Muscle layer of colon (tissue), 2 donors: ENCODE data around the gene PREX1.

Experiments
- H3K27ac ChIP-seq: one replicate; pipeline ENCODE4 v1.7.0; 2013; ENCODE audit warnings: low read depth, mild to moderate bottlenecking, low read length, moderate library complexity
- H3K27me3 ChIP-seq, 2 donors: one replicate each; pipeline ENCODE4 v1.7.0; 2013; ENCODE audit warnings: low read length in 2 of 2, mild to moderate bottlenecking in 2 of 2; ENCODE audit not compliant: insufficient read depth in 2 of 2, control insufficient read depth in 1 of 2
- H3K36me3 ChIP-seq: one replicate; pipeline ENCODE4 v1.7.0; 2013; ENCODE audit warnings: mild to moderate bottlenecking, low read length; ENCODE audit not compliant: insufficient read depth
- H3K4me1 ChIP-seq: one replicate; pipeline ENCODE4 v1.7.0; 2013; ENCODE audit warnings: mild to moderate bottlenecking, low read length; ENCODE audit not compliant: insufficient read depth
- H3K4me3 ChIP-seq, 2 donors: one replicate each; pipeline ENCODE4 v1.7.0; 2013; ENCODE audit warnings: low read length in 2 of 2, low read depth in 1 of 2, mild to moderate bottlenecking in 1 of 2, moderate library complexity in 1 of 2
- H3K9ac ChIP-seq: one replicate; pipeline ENCODE4 v1.7.0; 2013; ENCODE audit warnings: low read length
- H3K9me3 ChIP-seq: one replicate; pipeline ENCODE4 v1.7.0; 2013; ENCODE audit warnings: mild to moderate bottlenecking, low read length
- donor health status: abdominal sarcoma.
- donor health status: Adenocarcinoma of cecum.

PREX1 gene

GRCh38 chr20:48634641-48635040 lies 193.2 kb downstream of the PREX1 start:
- H3K4me1 ChIP-seq, result no peaks in the 10 kb centered on the region
- no peak overlapping the region for H3K4me3 ChIP-seq
- H3K27ac ChIP-seq, result no peak overlapping the region
- H3K9me3 ChIP-seq, result no peaks in the 10 kb centered on the region
- H3K36me3 ChIP-seq, result no peaks in the 10 kb centered on the region
- no peaks in the 10 kb centered on the region for H3K27me3 ChIP-seq
- H3K9ac ChIP-seq, result no peak overlapping the region

DNA sequence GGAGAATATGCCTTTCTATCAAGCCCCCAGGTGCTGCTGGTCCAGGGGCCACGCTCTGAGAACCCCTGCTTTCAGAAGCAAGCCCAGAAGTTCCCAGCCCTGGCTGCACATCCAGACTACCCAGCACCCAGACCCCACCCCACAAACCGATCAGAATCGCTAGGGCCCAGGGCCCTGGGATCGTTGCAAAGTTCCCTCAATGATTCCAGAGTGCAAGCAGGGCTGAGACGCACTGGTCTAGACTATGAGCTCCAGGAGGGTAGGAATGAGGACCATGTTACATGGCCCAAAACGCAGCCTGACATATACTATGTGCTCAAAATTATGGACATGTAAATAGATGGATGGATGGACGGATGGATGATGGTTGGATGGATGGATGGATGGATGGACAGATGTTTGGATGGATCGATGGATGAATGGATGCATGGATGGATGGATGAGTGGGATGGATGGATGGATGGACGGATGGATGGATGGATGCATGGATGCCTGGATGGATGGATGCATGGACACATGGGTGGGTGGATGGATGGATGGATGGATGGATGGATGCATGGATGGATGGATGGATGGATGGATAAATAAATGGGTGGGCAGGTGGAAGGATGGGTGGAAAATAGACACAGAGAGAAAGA lies 194.1 kb downstream of the PREX1 start:
- no peaks in the 10 kb centered on the region for H3K36me3 ChIP-seq
- no peaks in the 10 kb centered on the region for H3K9me3 ChIP-seq
- H3K9ac ChIP-seq, result no peak overlapping the region
- no peaks in the 10 kb centered on the region for H3K27me3 ChIP-seq
- no peak overlapping the region for H3K27ac ChIP-seq
- no peak overlapping the region for H3K4me3 ChIP-seq
- H3K4me1 ChIP-seq, result no peaks in the 10 kb centered on the region

GRCh38 chr20:48632825-48633619 lies 194.8 kb downstream of the PREX1 start:
- no peak overlapping the region for H3K9ac ChIP-seq
- no peaks in the 10 kb centered on the region for H3K4me1 ChIP-seq
- H3K4me3 ChIP-seq, result no peak overlapping the region
- no peaks in the 10 kb centered on the region for H3K9me3 ChIP-seq
- H3K36me3 ChIP-seq, result no peaks in the 10 kb centered on the region
- H3K27me3 ChIP-seq, result no peaks in the 10 kb centered on the region
- no peak overlapping the region for H3K27ac ChIP-seq

DNA sequence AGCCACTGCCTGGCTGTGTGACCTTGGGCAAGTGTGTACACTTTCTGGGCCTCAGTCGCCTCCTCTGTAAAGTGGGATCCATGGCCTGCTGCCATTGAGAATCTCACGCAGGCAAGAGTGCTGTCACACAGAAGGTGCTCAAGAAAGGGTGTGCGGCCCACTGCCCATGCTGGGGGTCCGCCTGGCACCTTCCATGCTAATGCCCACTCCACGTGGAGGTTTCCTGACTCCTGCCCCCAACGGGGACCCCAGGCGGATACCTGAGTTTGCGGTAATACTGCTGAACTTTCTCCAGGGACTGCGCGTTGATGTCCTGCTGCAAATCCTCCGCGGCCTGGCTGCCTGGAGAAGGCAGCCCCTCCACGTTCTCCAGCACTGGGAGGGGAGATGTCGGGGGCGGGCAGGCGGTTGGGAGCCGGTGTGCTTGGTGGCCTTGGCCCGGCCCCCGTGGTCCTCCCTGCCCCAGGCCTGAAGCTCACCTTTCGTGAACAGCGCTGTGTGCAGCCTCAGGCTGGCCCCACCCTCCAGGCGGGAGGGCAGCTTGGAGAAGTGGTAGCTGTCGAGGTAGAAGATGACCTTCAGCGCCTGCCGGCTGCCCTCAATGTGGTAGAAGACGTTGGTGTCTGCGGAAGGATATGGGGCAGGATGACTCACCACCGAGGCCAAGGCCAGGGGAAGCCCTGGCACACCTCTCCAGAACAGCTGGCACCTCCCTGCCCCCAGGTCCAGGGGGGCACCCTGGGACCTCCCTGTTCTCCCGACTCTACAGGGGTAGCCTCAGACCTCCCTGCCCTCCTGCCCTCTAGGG lies 195.6 kb downstream of the PREX1 start:
- Histone ChIP-seq H3K27ac (no peak overlapping the region), H3K4me1 (no peaks in the 10 kb centered on the region), H3K36me3 (no peaks in the 10 kb centered on the region), H3K27me3 (no peaks in the 10 kb centered on the region), H3K9me3 (no peaks in the 10 kb centered on the region), H3K4me3 (no peak overlapping the region), H3K9ac (no peak overlapping the region)

- no peaks in the 10 kb centered on the region for H3K27me3 ChIP-seq
- H3K36me3 ChIP-seq, result no peaks in the 10 kb centered on the region
- no peaks in the 10 kb centered on the region for H3K9me3 ChIP-seq
- no peak overlapping the region for H3K4me3 ChIP-seq
- no peaks in the 10 kb centered on the region for H3K4me1 ChIP-seq
- H3K27ac ChIP-seq, result no peak overlapping the region
- H3K9ac ChIP-seq, result no peak overlapping the region
These were observed 196.4 kb downstream of the PREX1 start for GRCh38 chr20:48631114-48632016.

GRCh38 chr20:48630342-48631075 lies 197.3 kb downstream of the PREX1 start:
- Histone ChIP-seq H3K9me3 (no peaks in the 10 kb centered on the region), H3K4me3 (no peak overlapping the region), H3K27ac (no peak overlapping the region), H3K36me3 (no peaks in the 10 kb centered on the region), H3K27me3 (no peaks in the 10 kb centered on the region), H3K4me1 (no peaks in the 10 kb centered on the region), H3K9ac (no peak overlapping the region)

DNA sequence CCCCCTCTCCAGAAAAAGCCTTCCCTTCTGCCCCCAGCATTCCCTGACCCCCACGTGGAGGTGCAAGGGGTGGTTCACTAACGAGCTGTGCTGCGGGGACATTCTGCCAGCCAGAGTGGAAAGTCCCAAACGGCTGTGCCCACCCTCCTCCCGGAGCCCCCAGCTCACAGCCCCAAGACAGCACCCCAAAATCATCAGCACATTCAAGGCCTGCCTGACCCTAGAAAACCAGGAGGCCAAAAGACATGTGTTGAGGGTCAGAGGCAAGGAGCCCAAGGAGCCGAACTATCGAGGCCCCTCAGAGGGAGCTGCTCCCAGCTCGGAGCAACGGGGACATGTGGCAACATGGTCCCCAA lies 197.9 kb downstream of the PREX1 start:
- no peaks in the 10 kb centered on the region for H3K4me1 ChIP-seq
- H3K27ac ChIP-seq, result no peak overlapping the region
- no peaks in the 10 kb centered on the region for H3K36me3 ChIP-seq
- no peaks in the 10 kb centered on the region for H3K9me3 ChIP-seq
- no peak overlapping the region for H3K4me3 ChIP-seq
- no peaks in the 10 kb centered on the region for H3K27me3 ChIP-seq
- no peak overlapping the region for H3K9ac ChIP-seq

- Histone ChIP-seq H3K36me3 (no peaks in the 10 kb centered on the region), H3K9me3 (no peaks in the 10 kb centered on the region), H3K4me1 (no peaks in the 10 kb centered on the region), H3K27me3 (no peaks in the 10 kb centered on the region), H3K27ac (no peak overlapping the region), H3K4me3 (no peak overlapping the region), H3K9ac (no peak overlapping the region)
These were observed 198.5 kb downstream of the PREX1 start for GRCh38 chr20:48629069-48629959.

DNA sequence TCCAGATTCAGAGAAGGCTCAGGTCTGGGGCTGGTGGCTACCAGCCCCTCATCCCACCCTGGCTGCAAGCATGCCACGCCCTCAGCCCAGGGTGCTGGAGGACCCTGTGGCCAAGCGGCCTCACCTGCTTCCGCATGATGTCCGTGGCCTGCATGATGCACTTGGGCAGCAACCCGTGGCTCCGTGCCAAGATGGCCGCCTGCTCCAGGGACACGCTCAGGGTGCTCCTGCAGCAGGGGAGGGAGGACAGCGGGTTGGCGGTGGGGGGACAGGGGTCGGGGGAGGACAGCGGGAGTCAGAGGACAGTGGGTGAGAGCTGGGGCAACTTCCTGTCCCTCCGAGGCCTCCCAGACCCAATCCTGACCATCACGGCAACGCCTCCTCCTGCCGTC lies 200.1 kb downstream of the PREX1 start:
- Histone ChIP-seq H3K9ac (no peak overlapping the region), H3K9me3 (no peaks in the 10 kb centered on the region), H3K27ac (no peak overlapping the region), H3K4me3 (no peak overlapping the region), H3K36me3 (no peaks in the 10 kb centered on the region), H3K4me1 (no peaks in the 10 kb centered on the region), H3K27me3 (no peaks in the 10 kb centered on the region)
